Natural killer cell (primary cell): ENCODE results near the gene EEFSEC. TPM values are rescaled to one million over a fixed set of nuclear protein-coding genes. Genes with fewer than 3 reads are reported as not detected.

Experiments used
- ATAC-seq, 3 donors: fragments of 150-1000 bp in 2 of 3; fragments of 200-7000 bp in 1 of 3; cut with Tn5 transposase; 1 replicate in 1 of 3; 2 replicates in 2 of 3; pipeline ENCODE4 v1.10.0; 2021; ENCODE audit warnings: mild to moderate bottlenecking in 2 of 3, moderate library complexity in 2 of 3
- DNase-seq, 2 donors: peaks; one replicate each; pipeline versions ENCODE4 v3.0.0 to v3.0.0-alpha.2; 2013 to 2021; ENCODE audit warnings: mixed read lengths in 1 of 2
- H3K27ac ChIP-seq: one replicate; pipeline ENCODE4 v1.5.1; 2013; ENCODE audit warnings: mild to moderate bottlenecking, low read length
- H3K27me3 ChIP-seq: one replicate; pipeline ENCODE4 v1.6.1; 2013; ENCODE audit warnings: low read length; ENCODE audit not compliant: control insufficient read depth, insufficient read depth
- H3K36me3 ChIP-seq: one replicate; pipeline ENCODE4 v1.6.1; 2013; ENCODE audit warnings: low read length; ENCODE audit not compliant: control insufficient read depth, insufficient read depth
- H3K4me1 ChIP-seq: one replicate; pipeline ENCODE4 v1.6.1; 2013; ENCODE audit warnings: low read length; ENCODE audit not compliant: control insufficient read depth, insufficient read depth
- H3K4me3 ChIP-seq: one replicate; pipeline ENCODE4 v1.5.1; 2013; ENCODE audit warnings: low read length
- H3K9me3 ChIP-seq: one replicate; pipeline ENCODE4 v1.6.1; 2013; ENCODE audit warnings: low read length; ENCODE audit not compliant: control insufficient read depth, insufficient read depth
- H3K27ac Mint-ChIP-seq, 2 donors: one replicate each; pipeline ENCODE4 v1.8.0; 2022; ENCODE audit warnings: mild to moderate bottlenecking in 2 of 2, mixed read lengths in 2 of 2, moderate library complexity in 1 of 2
- H3K27me3 Mint-ChIP-seq, 2 donors: one replicate each; pipeline ENCODE4 v1.8.0; 2022; ENCODE audit warnings: low read depth in 2 of 2, mixed read lengths in 2 of 2
- H3K36me3 Mint-ChIP-seq: one replicate; pipeline ENCODE4 v1.8.0; 2022; ENCODE audit warnings: mixed read lengths
- H3K4me1 Mint-ChIP-seq, 2 donors: one replicate each; pipeline ENCODE4 v1.8.0; 2022; ENCODE audit warnings: mixed read lengths in 2 of 2
- H3K4me3 Mint-ChIP-seq: one replicate; pipeline ENCODE4 v1.8.0; 2022; ENCODE audit warnings: mild to moderate bottlenecking, moderate library complexity, mixed read lengths
- H3K9me3 Mint-ChIP-seq, 2 donors: one replicate each; pipeline ENCODE4 v1.8.0; 2022; ENCODE audit warnings: mixed read lengths in 2 of 2
- WGBS: methylation state at CpG from one replicate; pipeline ENCODE4 v1.1.7; 2013; ENCODE audit warnings: missing lambda C conversion rate; ENCODE audit not compliant: insufficient coverage; 5-methylcytosine and 5-hydroxymethylcytosine counted together
- intact Hi-C: fragments of 100-400 bp; cut with micrococcal nuclease; formaldehyde crosslinking; loops from one replicate; pipeline ENCODE4 v1.14.2; 2022
- total RNA-seq, 4 donors: library from RNA; stranded (reverse); fragments of 120-200 nt in 1 of 4; gene quantifications; one replicate each; pipeline versions ENCODE4 v1.2.3 to v1.2.4, GENCODE V29; 2013 to 2022
- TF ChIP-seq, protein P1 (sequence below): fragments of 200-600 bp; IDR thresholded peaks from one replicate; pipeline ENCODE4 v1.8.0; 2022; ENCODE audit warnings: antibody characterized with exemption

The EEFSEC gene
- total RNA-seq, 3 donors from 2014 or later (not counting 1 experiment from before 2014, with no cell fraction given), result 16.7 to 18.9 (median 17.6) TPM

DNA sequence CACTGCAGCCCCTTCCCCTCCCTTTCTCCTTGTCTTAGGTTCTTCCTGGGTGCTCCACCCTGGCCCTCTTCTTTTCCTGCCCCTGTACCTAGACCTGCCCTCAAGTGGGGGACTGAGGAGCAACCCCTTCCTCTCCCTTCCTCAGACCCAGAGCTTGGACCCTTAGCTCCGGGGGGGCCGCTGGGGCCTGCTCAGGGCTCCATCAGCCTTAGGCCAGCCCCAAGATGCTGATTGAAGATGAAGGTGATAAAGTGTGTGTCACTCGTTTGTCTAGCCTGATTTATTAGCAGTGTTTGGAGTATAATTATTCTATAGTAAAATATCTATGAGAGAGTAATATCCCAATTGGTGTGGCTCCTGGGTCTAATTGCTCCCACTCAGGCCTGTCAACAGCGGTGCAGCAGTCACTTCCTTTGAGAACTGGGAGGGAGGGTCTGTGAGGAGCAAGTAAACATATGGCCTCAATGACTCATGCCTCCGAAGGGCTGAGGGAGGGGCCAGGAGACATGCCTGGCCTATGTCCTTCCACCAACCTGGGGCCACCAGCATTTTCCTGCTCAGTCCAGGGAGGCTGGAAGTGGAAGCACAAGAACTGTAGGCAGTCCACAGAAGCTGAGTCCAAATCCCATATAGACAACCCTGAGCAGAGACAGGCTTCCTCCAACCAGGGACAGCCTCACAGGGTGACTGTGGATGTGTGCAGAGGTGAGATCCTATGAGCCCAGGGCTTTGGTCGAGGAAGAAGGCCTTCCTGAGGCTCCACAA, 190.2 kb downstream of the EEFSEC start:
- Mint-ChIP-seq H3K27ac (no peak overlapping the region), H3K9me3 (no peaks in the 10 kb centered on the region), H3K36me3 (no peaks in the 10 kb centered on the region), H3K4me3 (no peak overlapping the region), H3K27me3 (no peaks in the 10 kb centered on the region), H3K4me1 (peaks cover 0 to 1% of the 10 kb centered on the region in 2 donors)
- TF ChIP-seq, protein P1, sequence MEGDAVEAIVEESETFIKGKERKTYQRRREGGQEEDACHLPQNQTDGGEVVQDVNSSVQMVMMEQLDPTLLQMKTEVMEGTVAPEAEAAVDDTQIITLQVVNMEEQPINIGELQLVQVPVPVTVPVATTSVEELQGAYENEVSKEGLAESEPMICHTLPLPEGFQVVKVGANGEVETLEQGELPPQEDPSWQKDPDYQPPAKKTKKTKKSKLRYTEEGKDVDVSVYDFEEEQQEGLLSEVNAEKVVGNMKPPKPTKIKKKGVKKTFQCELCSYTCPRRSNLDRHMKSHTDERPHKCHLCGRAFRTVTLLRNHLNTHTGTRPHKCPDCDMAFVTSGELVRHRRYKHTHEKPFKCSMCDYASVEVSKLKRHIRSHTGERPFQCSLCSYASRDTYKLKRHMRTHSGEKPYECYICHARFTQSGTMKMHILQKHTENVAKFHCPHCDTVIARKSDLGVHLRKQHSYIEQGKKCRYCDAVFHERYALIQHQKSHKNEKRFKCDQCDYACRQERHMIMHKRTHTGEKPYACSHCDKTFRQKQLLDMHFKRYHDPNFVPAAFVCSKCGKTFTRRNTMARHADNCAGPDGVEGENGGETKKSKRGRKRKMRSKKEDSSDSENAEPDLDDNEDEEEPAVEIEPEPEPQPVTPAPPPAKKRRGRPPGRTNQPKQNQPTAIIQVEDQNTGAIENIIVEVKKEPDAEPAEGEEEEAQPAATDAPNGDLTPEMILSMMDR, result no peak
- DNase-seq (no peak), ATAC-seq (no peak)
- H3K36me3 ChIP-seq, result peaks cover 16% of the 10 kb centered on the region
- 83% methylated on average over 4 of the region's 6 CpGs for WGBS
- H3K27ac ChIP-seq, result no peak overlapping the region
- no peak overlapping the region for H3K4me3 ChIP-seq
- no peaks in the 10 kb centered on the region for H3K4me1 ChIP-seq
- no peaks in the 10 kb centered on the region for H3K27me3 ChIP-seq
- H3K9me3 ChIP-seq, result no peaks in the 10 kb centered on the region
- intact Hi-C loops, result no loop called here

- no peaks in the 10 kb centered on the region for H3K9me3 Mint-ChIP-seq
- no peaks in the 10 kb centered on the region for H3K36me3 Mint-ChIP-seq
- WGBS, result 99% methylated on average over 5 of the region's 6 CpGs
- Histone ChIP-seq H3K36me3 (peaks cover 16% of the 10 kb centered on the region), H3K27me3 (no peaks in the 10 kb centered on the region), H3K27ac (no peak overlapping the region), H3K4me1 (no peaks in the 10 kb centered on the region), H3K9me3 (no peaks in the 10 kb centered on the region), H3K4me3 (no peak overlapping the region)
- TF ChIP-seq, protein P1, result no peak
- H3K4me3 Mint-ChIP-seq, result no peak overlapping the region
- DNase-seq, result no peak
- intact Hi-C loops, result no loop called here
- ATAC-seq, result no peak
- peaks cover 5 to 6% of the 10 kb centered on the region in 2 donors for H3K4me1 Mint-ChIP-seq
- H3K27me3 Mint-ChIP-seq, result no peaks in the 10 kb centered on the region
- no peak overlapping the region for H3K27ac Mint-ChIP-seq
Measured at GRCh38 chr3:128344052-128344735, 190.9 kb downstream of the EEFSEC start.

GRCh38 chr3:128345196-128345595, 191.9 kb downstream of the EEFSEC start:
- no peaks in the 10 kb centered on the region for H3K9me3 Mint-ChIP-seq
- no peaks in the 10 kb centered on the region for H3K27me3 Mint-ChIP-seq
- Histone ChIP-seq H3K36me3 (peaks cover 16% of the 10 kb centered on the region), H3K9me3 (no peaks in the 10 kb centered on the region), H3K27me3 (no peaks in the 10 kb centered on the region), H3K4me1 (no peaks in the 10 kb centered on the region), H3K4me3 (no peak overlapping the region), H3K27ac (no peak overlapping the region)
- ATAC-seq (no peak), DNase-seq (no peak)
- TF ChIP-seq, protein P1, result no peak
- H3K36me3 Mint-ChIP-seq, result no peaks in the 10 kb centered on the region
- 95% methylated on average over 4 of the region's 4 CpGs for WGBS
- H3K4me1 Mint-ChIP-seq, result peaks cover 5 to 6% of the 10 kb centered on the region in 2 donors
- intact Hi-C loops, result no loop called here
- H3K27ac Mint-ChIP-seq, result no peak overlapping the region
- no peak overlapping the region for H3K4me3 Mint-ChIP-seq
